Smooth muscle cell (in vitro differentiated cells): ENCODE results near the gene SH3BP4. TPM values are rescaled to one million over a fixed set of nuclear protein-coding genes. Genes with fewer than 3 reads are reported as not detected.

Source experiments
- DNase-seq: peaks from one replicate; lab custom pipeline; 2025; ENCODE audit not compliant: unreplicated experiment; lab: John Stamatoyannopoulos, UW
- H2AFZ ChIP-seq: fragments of 200-600 bp; sonication (generic); 2 replicates; pipeline ENCODE4 v1.6.0; 2016; ENCODE audit warnings: antibody characterized with exemption, low read depth, mild to moderate bottlenecking
- H3F3A ChIP-seq: fragments of 200-600 bp; sonication (generic); 2 replicates; pipeline ENCODE4 v1.6.0; 2017; ENCODE audit warnings: antibody characterized with exemption, low read depth
- H3K27ac ChIP-seq: fragments of 200-600 bp; sonication (generic); 2 replicates; pipeline ENCODE4 v1.5.1; 2016; ENCODE audit warnings: low read depth, mild to moderate bottlenecking
- H3K27me3 ChIP-seq: fragments of 200-600 bp; sonication (generic); 2 replicates; pipeline ENCODE4 v1.6.1; 2016; ENCODE audit warnings: low read depth, mild to moderate bottlenecking
- H3K36me3 ChIP-seq: fragments of 200-600 bp; sonication (generic); 2 replicates; pipeline ENCODE4 v1.5.1; 2016; ENCODE audit warnings: low read depth
- H3K4me1 ChIP-seq: fragments of 200-600 bp; sonication (generic); 2 replicates; pipeline ENCODE4 v1.5.1; 2016; ENCODE audit warnings: low read depth
- H3K4me2 ChIP-seq: fragments of 200-600 bp; sonication (generic); 2 replicates; pipeline ENCODE4 v1.6.0; 2016; ENCODE audit warnings: mild to moderate bottlenecking
- H3K4me3 ChIP-seq: fragments of 200-600 bp; sonication (generic); 2 replicates; pipeline ENCODE4 v1.5.1; 2016; ENCODE audit warnings: mild to moderate bottlenecking
- H3K79me2 ChIP-seq: fragments of 200-600 bp; sonication (generic); 2 replicates; pipeline ENCODE4 v1.6.0; 2016; ENCODE audit warnings: low read depth, mild to moderate bottlenecking
- H3K9ac ChIP-seq: fragments of 200-600 bp; sonication (generic); 2 replicates; pipeline ENCODE4 v1.6.0; 2016; ENCODE audit warnings: low read depth
- H3K9me3 ChIP-seq: fragments of 200-600 bp; sonication (generic); replicated peaks from 2 replicates; pipeline ENCODE4 v1.5.1; 2016; ENCODE audit warnings: low read depth
- H4K20me1 ChIP-seq: fragments of 200-600 bp; sonication (generic); 2 replicates; pipeline ENCODE4 v1.6.0; 2016; ENCODE audit warnings: low read depth
- CTCF ChIP-seq: fragments of 200-600 bp; sonication (generic); IDR thresholded peaks from 2 replicates; pipeline ENCODE4 v1.5.1; 2017; ENCODE audit warnings: borderline replicate concordance, mild to moderate bottlenecking, antibody characterized with exemption; ENCODE audit not compliant: insufficient read depth, poor library complexity, severe bottlenecking
- WGBS: methylation state at CpG from one replicate; pipeline ENCODE4 v1.1.7; 2016; ENCODE audit warnings: low lambda C conversion rate; 5-methylcytosine and 5-hydroxymethylcytosine counted together
- polyA plus RNA-seq: library from polyadenylated mRNA; unstranded; fragments of >200 nt; fragmentation: Nextera tagmentation; extraction: Ambion mirVana; gene quantifications from 2 replicates; pipeline ENCODE4 v1.2.1, GENCODE V29; 2016
- total RNA-seq: library from RNA; depleted of rRNA; stranded (reverse); fragments of >200 nt; gene quantifications from 2 replicates; pipeline ENCODE4 v1.2.3, GENCODE V29; 2014

Gene SH3BP4
- total and polyA plus RNA-seq, 2 experiments from 2014 or later, result 38.9 to 47.7 TPM

GRCh38 chr2:234968631-234969305 lies 17.0 kb downstream of the SH3BP4 start:
- Histone ChIP-seq H3K4me3 (no peak overlapping the region), H4K20me1 (peaks cover 100% of the 10 kb centered on the region), H3K9me3 (no peaks in the 10 kb centered on the region), H3K4me2 (peak overlapping the region; percentile 80), H3K36me3 (no peaks in the 10 kb centered on the region), H3K27me3 (no peaks in the 10 kb centered on the region), H2AFZ (no peak overlapping the region), H3K79me2 (peaks cover 94% of the 10 kb centered on the region), H3K9ac (peak overlapping the region; percentile 13), H3K4me1 (peaks cover 29% of the 10 kb centered on the region), H3F3A (peaks cover 24% of the 10 kb centered on the region), H3K27ac (peak overlapping the region; percentile 80)
- DNase-seq, result no peak
- no peak for TF ChIP-seq CTCF
- 51% methylated on average over 14 of the region's 14 CpGs for WGBS

- TF ChIP-seq CTCF, result no peak
- peak overlapping the region; percentile 80 for H3K27ac ChIP-seq
- peaks cover 94% of the 10 kb centered on the region for H3K79me2 ChIP-seq
- no peak overlapping the region for H2AFZ ChIP-seq
- no peaks in the 10 kb centered on the region for H3K9me3 ChIP-seq
- H3K9ac ChIP-seq, result peak overlapping the region; percentile 13
- H4K20me1 ChIP-seq, result peaks cover 100% of the 10 kb centered on the region
- H3K27me3 ChIP-seq, result no peaks in the 10 kb centered on the region
- no peak for DNase-seq
- WGBS, result 37% methylated on average over 17 of the region's 17 CpGs
- peaks cover 26% of the 10 kb centered on the region for H3K4me1 ChIP-seq
- H3K36me3 ChIP-seq, result no peaks in the 10 kb centered on the region
- peak overlapping the region; percentile 80 for H3K4me2 ChIP-seq
- H3F3A ChIP-seq, result peaks cover 24% of the 10 kb centered on the region
- H3K4me3 ChIP-seq, result no peak overlapping the region
Measured at GRCh38 chr2:234969306-234970098, 17.7 kb downstream of the SH3BP4 start.

GRCh38 chr2:234970099-234970440 lies 18.3 kb downstream of the SH3BP4 start:
- Histone ChIP-seq H3K27me3 (no peaks in the 10 kb centered on the region), H3K9ac (no peak overlapping the region), H3K79me2 (peaks cover 96% of the 10 kb centered on the region), H3K4me1 (peaks cover 27% of the 10 kb centered on the region), H4K20me1 (peaks cover 100% of the 10 kb centered on the region), H3K36me3 (no peaks in the 10 kb centered on the region), H3K27ac (peak overlapping the region; percentile 80), H3K9me3 (no peaks in the 10 kb centered on the region), H2AFZ (no peak overlapping the region), H3K4me2 (peak overlapping the region; percentile 80), H3K4me3 (no peak overlapping the region), H3F3A (peaks cover 24% of the 10 kb centered on the region)
- no peak for DNase-seq
- TF ChIP-seq CTCF, result no peak
- WGBS, result 61% methylated on average over 7 of the region's 7 CpGs
